Neural cell (in vitro differentiated cells): ENCODE measurements around the gene TEN1. TPM values are rescaled to one million over a fixed set of nuclear protein-coding genes. Genes with fewer than 3 reads are reported as not detected.
A peak's percentile ranks its signal among the peaks of the same experiment; 100 is the strongest.

ENCODE experiments used
- H2AFZ ChIP-seq: fragments of 200-600, 300-800 bp; sonication (generic), shearing (Covaris generic); 2 replicates; pipeline ENCODE4 v1.6.0; 2014; ENCODE audit warnings: low read depth, mild to moderate bottlenecking, antibody characterized with exemption, low read length, moderate library complexity
- H3F3A ChIP-seq: fragments of 200-600 bp; shearing (Covaris generic); 2 replicates; pipeline ENCODE4 v1.6.1; 2016; ENCODE audit warnings: mild to moderate bottlenecking, moderate library complexity, mixed read lengths, antibody characterized with exemption, low read length; ENCODE audit not compliant: insufficient read depth, poor library complexity, severe bottlenecking
- H3K27ac ChIP-seq: fragments of 200-600, 300-800 bp; sonication (generic), shearing (Covaris generic); 2 replicates; pipeline ENCODE4 v1.5.1; 2014; ENCODE audit warnings: mild to moderate bottlenecking, low read length, moderate library complexity
- H3K27me3 ChIP-seq: fragments of 300-800, 200-600 bp; sonication (generic), shearing (Covaris generic); 2 replicates; pipeline ENCODE4 v1.6.0; 2014; ENCODE audit warnings: mild to moderate bottlenecking, low read depth, low read length, moderate library complexity; ENCODE audit not compliant: insufficient read depth
- H3K36me3 ChIP-seq: fragments of 300-800, 200-600 bp; sonication (generic), shearing (Covaris generic); 2 replicates; pipeline ENCODE4 v1.5.1; 2014; ENCODE audit warnings: mild to moderate bottlenecking, antibody characterized with exemption, low read length, moderate library complexity; ENCODE audit not compliant: insufficient read depth
- H3K4me2 ChIP-seq: fragments of 300-800, 200-600 bp; sonication (generic), shearing (Covaris generic); 2 replicates; pipeline ENCODE4 v1.6.0; 2014; ENCODE audit warnings: mild to moderate bottlenecking, low read length
- H3K4me3 ChIP-seq: fragments of 300-800, 200-600 bp; sonication (generic), shearing (Covaris generic); 2 replicates; pipeline ENCODE4 v1.5.1; 2014; ENCODE audit warnings: mild to moderate bottlenecking, low read length, moderate library complexity
- H3K79me2 ChIP-seq: fragments of 200-600 bp; shearing (Covaris generic); replicated peaks from 2 replicates; pipeline ENCODE4 v1.6.0; 2014; ENCODE audit warnings: mild to moderate bottlenecking, low read length, moderate library complexity; ENCODE audit not compliant: insufficient read depth
- H3K9ac ChIP-seq: fragments of 300-800, 200-600 bp; sonication (generic), shearing (Covaris generic); 2 replicates; pipeline ENCODE4 v1.6.1; 2016; ENCODE audit warnings: mild to moderate bottlenecking, low read length, mixed read lengths
- H3K9me2 ChIP-seq: fragments of 200-600 bp; shearing (Covaris generic); 2 replicates; pipeline ENCODE4 v1.6.1; 2016; ENCODE audit warnings: mild to moderate bottlenecking, low read length, mixed read lengths; ENCODE audit not compliant: insufficient read depth
- H3K9me3 ChIP-seq: fragments of 200-600, 300-800 bp; sonication (generic), shearing (Covaris generic); 2 replicates; pipeline ENCODE4 v1.6.1; 2016; ENCODE audit warnings: mild to moderate bottlenecking, mixed run types, low read length, moderate library complexity, mixed read lengths
- H4K20me1 ChIP-seq: fragments of 200-600 bp; shearing (Covaris generic); 2 replicates; pipeline ENCODE4 v1.6.1; 2016; ENCODE audit warnings: mild to moderate bottlenecking, mixed run types; ENCODE audit not compliant: insufficient read depth
- CTCF ChIP-seq: fragments of 450-650 bp; IDR thresholded peaks from 2 replicates; pipeline ENCODE4 v1.5.1; 2014; ENCODE audit warnings: antibody characterized with exemption, mild to moderate bottlenecking, moderate library complexity; ENCODE audit not compliant: poor library complexity, severe bottlenecking
- EP300 ChIP-seq: fragments of 450-650 bp; conservative IDR thresholded peaks from 2 replicates; pipeline ENCODE4 v1.6.1; 2014; ENCODE audit warnings: antibody characterized with exemption, mild to moderate bottlenecking, moderate library complexity; ENCODE audit not compliant: poor library complexity, severe bottlenecking
- EZH2 ChIP-seq: fragments of 200-600, 300-800 bp; shearing (Covaris generic), sonication (generic); IDR thresholded peaks from 2 replicates; pipeline ENCODE4 v1.6.1; 2014; ENCODE audit warnings: antibody characterized with exemption, low read length, borderline replicate concordance, mild to moderate bottlenecking; ENCODE audit not compliant: insufficient read depth, poor library complexity, severe bottlenecking
- MXI1 ChIP-seq: fragments of 450-650 bp; conservative IDR thresholded peaks from 2 replicates; pipeline ENCODE4 v1.6.1; 2014; ENCODE audit warnings: antibody characterized with exemption, mild to moderate bottlenecking; ENCODE audit not compliant: poor library complexity, severe bottlenecking
- POLR2AphosphoS5 ChIP-seq: IDR thresholded peaks from 2 replicates; pipeline ENCODE4 v1.6.1; 2012
- RAD21 ChIP-seq: fragments of 450-650 bp; conservative IDR thresholded peaks from 2 replicates; pipeline ENCODE4 v1.6.1; 2014; ENCODE audit warnings: antibody characterized with exemption, mild to moderate bottlenecking, moderate library complexity
- SMC3 ChIP-seq: fragments of 450-650 bp; conservative IDR thresholded peaks from 2 replicates; pipeline ENCODE4 v1.6.1; 2014; ENCODE audit warnings: antibody characterized with exemption, mild to moderate bottlenecking, moderate library complexity; ENCODE audit not compliant: poor library complexity
- TAF1 ChIP-seq: IDR thresholded peaks from 2 replicates; pipeline ENCODE4 v1.6.1; 2012; ENCODE audit warnings: low read depth
- polyA plus RNA-seq: library from polyadenylated mRNA; depleted of rRNA; stranded (reverse); fragments of >200 nt; gene quantifications from 2 replicates; pipeline ENCODE4 v1.2.3, GENCODE V29; 2014
- TF ChIP-seq, protein P1 (sequence below): IDR thresholded peaks from 2 replicates; pipeline ENCODE4 v1.6.1; 2012; ENCODE audit warnings: borderline replicate concordance

The TEN1 gene
- polyA plus RNA-seq, 1 donor from 2014 or later: 33.1 TPM

GRCh38 chr17:75976175-75976848 lies 2.7 kb upstream of the TEN1 start:
- Histone ChIP-seq H3K27me3 (no peaks in the 10 kb centered on the region), H3K79me2 (peaks cover 46% of the 10 kb centered on the region), H3K9me2 (no peaks in the 10 kb centered on the region), H3K4me3 (peak overlapping the region; percentile 50), H3K36me3 (peaks cover 5% of the 10 kb centered on the region), H3K27ac (no peak overlapping the region), H3K9ac (no peak overlapping the region), H3F3A (peaks cover 3% of the 10 kb centered on the region), H4K20me1 (no peaks in the 10 kb centered on the region), H3K4me2 (no peak overlapping the region), H3K9me3 (no peaks in the 10 kb centered on the region), H2AFZ (no peak overlapping the region)
- TF ChIP-seq, protein P1, sequence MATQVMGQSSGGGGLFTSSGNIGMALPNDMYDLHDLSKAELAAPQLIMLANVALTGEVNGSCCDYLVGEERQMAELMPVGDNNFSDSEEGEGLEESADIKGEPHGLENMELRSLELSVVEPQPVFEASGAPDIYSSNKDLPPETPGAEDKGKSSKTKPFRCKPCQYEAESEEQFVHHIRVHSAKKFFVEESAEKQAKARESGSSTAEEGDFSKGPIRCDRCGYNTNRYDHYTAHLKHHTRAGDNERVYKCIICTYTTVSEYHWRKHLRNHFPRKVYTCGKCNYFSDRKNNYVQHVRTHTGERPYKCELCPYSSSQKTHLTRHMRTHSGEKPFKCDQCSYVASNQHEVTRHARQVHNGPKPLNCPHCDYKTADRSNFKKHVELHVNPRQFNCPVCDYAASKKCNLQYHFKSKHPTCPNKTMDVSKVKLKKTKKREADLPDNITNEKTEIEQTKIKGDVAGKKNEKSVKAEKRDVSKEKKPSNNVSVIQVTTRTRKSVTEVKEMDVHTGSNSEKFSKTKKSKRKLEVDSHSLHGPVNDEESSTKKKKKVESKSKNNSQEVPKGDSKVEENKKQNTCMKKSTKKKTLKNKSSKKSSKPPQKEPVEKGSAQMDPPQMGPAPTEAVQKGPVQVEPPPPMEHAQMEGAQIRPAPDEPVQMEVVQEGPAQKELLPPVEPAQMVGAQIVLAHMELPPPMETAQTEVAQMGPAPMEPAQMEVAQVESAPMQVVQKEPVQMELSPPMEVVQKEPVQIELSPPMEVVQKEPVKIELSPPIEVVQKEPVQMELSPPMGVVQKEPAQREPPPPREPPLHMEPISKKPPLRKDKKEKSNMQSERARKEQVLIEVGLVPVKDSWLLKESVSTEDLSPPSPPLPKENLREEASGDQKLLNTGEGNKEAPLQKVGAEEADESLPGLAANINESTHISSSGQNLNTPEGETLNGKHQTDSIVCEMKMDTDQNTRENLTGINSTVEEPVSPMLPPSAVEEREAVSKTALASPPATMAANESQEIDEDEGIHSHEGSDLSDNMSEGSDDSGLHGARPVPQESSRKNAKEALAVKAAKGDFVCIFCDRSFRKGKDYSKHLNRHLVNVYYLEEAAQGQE: no peak
- TF ChIP-seq POLR2AphosphoS5: no peak
- TF ChIP-seq EP300: no peak
- no peak for TF ChIP-seq MXI1
- no peak for TF ChIP-seq TAF1
- no peak for TF ChIP-seq RAD21
- no peak for TF ChIP-seq EZH2
- no peak for TF ChIP-seq CTCF
- TF ChIP-seq SMC3: no peak

- H3K36me3 ChIP-seq: no peaks in the 10 kb centered on the region
- H3K4me2 ChIP-seq: peak overlapping the region; percentile 71
- no peaks in the 10 kb centered on the region for H3K9me2 ChIP-seq
- H3K4me3 ChIP-seq: peak overlapping the region; percentile 94
- H3K27ac ChIP-seq: peak overlapping the region; percentile 99
- peaks cover 3% of the 10 kb centered on the region for H3F3A ChIP-seq
- peaks cover 34% of the 10 kb centered on the region for H3K79me2 ChIP-seq
- H3K9me3 ChIP-seq: no peaks in the 10 kb centered on the region
- TF ChIP-seq MXI1: peak; percentile 37
- TF ChIP-seq, protein P1: no peak
- no peak for TF ChIP-seq CTCF
- no peak for TF ChIP-seq SMC3
- no peaks in the 10 kb centered on the region for H3K27me3 ChIP-seq
- no peaks in the 10 kb centered on the region for H4K20me1 ChIP-seq
- peak overlapping the region; percentile 93 for H3K9ac ChIP-seq
- H2AFZ ChIP-seq: peak overlapping the region; percentile 90
Measured at GRCh38 chr17:75979705-75980187, 706 bp downstream of the TEN1 start.
